HG03175 (cell line): ENCODE results near the gene UBE2I.
"Not testable (repeated sequence)": the region's sequence is repeated elsewhere in the genome, so short reads cannot be mapped to it uniquely, and the experiment has no call there.

Source experiments
- ATAC-seq: cut with Tn5 transposase; IDR thresholded peaks from one replicate; pipeline ENCODE4 v1.9.1; 2021; ENCODE audit warnings: mild to moderate bottlenecking, moderate library complexity; ENCODE audit not compliant: unreplicated experiment

The UBE2I gene

DNA sequence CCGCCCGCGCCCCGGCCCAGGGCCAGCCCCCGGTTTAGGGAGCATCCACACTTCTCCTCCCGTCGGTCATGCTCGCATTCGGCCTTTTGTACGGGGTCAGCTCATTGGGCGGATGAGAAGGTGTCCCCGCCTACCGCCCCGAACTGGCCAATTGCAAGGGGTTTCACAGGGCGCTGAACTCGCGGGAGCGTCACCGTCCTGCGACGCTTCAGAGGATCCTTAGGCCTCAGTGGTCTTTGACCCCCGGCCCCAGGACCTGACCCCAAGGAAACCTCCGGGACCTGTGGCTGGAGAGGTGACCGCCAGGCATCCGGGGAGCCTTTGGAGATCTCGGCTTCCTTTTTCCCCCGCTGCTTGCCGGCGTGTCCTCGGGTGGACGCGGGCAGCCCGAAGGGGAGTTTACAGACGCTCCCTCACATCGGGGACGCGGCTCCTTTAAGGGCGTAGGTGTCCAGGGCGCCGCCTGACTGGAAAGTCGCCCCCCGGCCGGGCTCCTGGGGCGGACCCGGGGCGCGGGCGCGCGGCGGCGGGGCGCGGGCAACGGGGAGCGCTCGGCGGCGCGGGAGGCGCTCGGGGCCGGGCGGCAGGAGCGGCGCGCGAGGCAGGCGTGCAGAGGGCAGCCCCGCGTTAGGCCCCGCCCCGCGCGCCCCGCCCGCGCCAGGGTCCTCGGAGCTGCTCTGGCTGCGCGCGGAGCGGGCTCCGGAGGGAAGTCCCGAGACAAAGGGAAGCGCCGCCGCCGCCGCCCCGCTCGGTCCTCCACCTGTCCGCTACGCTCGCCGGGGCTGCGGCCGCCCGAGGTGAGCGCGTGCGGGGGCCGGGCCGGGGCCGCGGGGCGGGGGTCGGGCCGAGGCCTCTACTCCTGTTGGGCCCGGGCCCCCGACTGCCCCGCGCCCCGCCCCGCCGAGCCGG lies at the start of gene UBE2I:
Gene UBE2I (plus strand): TSS at position 660 of the 909 bp plus-strand sequence. CDS start 4,395 bp downstream, outside the sequence.
- peak; percentile 70 for ATAC-seq

GRCh38 chr16:1259760-1260068 lies 49.7 kb upstream of the UBE2I start:
- no peak for ATAC-seq

GRCh38 chr16:1260101-1260680 lies 49.2 kb upstream of the UBE2I start:
- no peak for ATAC-seq

GRCh38 chr16:1261131-1261892 lies 48.1 kb upstream of the UBE2I start:
- ATAC-seq = no peak

DNA sequence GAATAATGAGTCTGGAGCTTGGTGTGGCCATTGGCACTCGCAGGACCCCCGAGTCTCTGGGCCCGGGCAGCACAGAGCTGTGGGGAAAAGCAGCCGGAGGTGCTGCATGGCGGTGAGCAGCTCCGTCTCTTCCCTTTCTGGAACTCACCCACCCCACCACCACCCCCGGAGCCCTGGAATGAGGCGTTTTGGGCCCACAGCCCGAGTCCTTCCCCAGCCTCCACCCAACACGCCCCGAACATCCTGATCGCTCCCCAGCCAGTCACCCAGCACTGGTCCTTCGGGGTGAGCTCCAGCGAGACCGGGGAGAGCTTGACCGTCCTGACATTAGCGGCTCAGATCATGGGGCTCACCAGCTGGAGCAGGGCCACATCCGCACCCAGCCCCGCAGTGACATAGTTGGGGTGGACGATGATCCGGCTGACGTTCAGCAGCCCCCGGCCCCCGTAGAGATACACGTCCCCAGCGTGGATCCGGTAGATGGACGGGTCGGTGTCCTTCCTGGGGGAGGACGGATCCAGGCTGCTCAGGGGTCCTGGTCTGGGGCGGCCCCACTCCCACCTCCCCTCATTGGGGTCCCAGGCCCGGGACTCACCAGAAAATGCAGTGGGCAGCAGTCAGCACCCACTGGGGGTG lies 47.1 kb upstream of the UBE2I start:
- ATAC-seq = no peak

DNA sequence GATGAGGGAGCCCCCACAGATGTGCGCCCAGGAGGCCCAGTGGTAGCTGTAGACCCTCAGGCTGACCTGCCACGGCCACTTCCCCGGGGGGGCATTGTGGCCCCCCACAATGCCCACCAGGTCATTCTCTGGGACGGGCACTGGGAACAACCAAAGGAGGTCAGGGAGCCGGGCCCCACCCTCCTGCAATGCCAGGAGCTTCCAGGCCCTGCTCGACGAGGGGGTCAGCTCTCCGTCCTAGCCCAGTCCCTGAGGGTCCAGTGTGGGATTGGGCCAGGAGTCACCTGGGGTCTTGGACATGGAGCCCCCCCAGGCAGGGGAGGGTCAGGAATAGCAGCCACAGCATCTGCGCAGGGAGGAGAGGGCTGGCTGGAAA lies 46.6 kb upstream of the UBE2I start:
- no peak for ATAC-seq

GRCh38 chr16:1263591-1264344 lies 45.7 kb upstream of the UBE2I start:
- ATAC-seq = no peak

GRCh38 chr16:1264345-1265089 lies 44.9 kb upstream of the UBE2I start:
- ATAC-seq = no peak

GRCh38 chr16:1265090-1265630 lies 44.3 kb upstream of the UBE2I start:
- no peak for ATAC-seq

DNA sequence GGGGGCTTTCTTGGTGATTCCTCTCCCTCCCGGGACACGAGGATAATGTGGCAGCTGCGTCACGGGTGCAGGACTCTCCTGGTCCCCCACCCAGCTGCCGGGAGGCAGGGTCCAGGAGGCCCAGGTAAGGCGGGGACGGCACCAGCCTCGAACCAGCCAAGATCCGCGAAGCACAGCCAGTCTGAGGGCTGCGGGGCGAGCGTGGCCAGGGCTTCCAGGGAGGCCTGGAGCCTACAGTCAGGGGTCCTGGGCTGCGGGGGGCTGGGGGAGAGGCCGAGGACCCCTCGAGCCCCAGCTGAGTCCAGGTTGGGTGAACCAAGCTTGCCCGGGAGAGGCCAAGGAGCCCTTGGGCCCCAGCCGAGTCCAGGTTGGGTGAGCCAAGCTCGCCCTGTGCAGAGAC lies 43.6 kb upstream of the UBE2I start:
- no peak for ATAC-seq

DNA sequence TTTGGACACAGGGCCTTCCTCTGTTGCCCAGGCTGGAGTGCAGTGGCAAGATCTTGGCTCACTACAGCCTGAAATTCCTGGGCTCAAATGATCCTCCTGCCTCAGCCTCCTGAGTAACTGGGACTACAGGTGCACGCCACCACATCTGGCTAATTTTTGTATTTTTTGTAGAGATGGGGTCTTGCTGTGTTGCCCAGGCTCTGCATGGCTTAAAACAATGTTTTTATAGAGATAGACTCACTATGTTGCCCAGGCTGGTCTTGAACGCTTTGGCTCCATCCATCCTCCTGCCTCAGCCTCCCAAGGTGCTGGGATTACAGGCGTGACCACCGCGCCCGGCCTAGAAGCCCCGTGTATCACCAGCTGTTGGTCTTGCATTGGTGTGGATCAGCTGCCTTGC lies 40.0 kb upstream of the UBE2I start:
- ATAC-seq = not testable (repeated sequence)

GRCh38 chr16:1271380-1271723 lies 38.1 kb upstream of the UBE2I start:
- no peak for ATAC-seq

- not testable (repeated sequence) for ATAC-seq
Observed at GRCh38 chr16:1271724-1272413, 37.6 kb upstream of the UBE2I start.

GRCh38 chr16:1272453-1273198 lies 36.8 kb upstream of the UBE2I start:
- ATAC-seq = no peak

DNA sequence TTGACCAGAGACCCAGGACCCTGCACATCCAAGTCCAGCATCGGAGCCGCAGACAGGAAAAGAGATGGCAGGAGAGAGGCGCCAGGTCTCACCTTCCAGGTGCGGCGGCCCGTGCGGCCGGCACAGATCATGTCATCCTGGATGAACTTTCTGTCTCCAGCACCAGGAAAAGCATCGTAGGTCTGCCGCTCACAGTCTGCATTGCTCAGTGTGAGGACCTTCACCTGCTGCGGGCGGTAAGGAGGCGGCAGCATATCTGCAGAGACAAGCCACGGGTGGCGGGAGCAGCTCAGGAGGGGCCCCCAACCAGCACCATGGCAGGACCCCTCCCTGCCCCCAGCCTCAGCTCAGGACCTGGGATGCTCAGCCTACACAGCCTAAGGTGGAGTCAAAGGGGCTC lies 35.6 kb upstream of the UBE2I start:
- no peak for ATAC-seq

GRCh38 chr16:1274767-1275166 lies 34.7 kb upstream of the UBE2I start:
- ATAC-seq = no peak

DNA sequence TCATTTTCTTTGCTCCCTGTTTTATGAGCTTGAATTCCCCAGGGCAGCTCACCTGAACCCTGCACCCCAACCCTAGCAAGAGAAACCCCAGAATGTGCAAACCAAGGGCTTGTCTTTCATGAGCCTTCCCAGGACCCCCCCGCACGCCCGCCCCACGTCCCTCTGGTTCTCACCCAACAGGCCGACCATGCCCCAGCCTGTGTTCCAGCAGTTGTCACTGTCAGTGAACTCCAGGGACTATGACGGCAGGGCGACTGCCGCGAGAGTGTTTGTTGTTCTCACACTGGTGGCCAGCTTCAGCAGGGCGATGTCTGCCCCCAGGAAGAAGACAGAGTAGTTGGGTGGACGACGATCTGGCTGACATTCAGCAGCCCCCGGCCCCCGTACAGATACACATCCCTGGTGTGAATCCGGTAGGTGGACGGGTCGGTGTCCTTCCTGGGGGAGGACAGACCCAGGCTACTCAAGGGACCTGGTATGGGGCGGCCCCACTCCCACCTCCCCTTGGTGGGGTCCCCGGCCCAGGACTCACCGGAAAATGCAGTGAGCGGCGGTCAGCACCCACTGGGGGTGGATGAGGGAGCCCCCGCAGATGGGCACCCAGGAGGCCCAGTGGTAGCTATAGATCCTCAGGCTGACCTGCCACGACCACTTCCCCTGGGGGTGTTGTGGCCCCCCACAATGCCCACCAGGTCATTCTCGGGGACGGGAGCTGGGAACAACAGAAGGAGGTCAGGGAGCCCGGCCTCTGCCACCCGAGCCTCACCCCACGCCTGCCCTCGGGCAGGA lies 33.5 kb upstream of the UBE2I start:
- no peak for ATAC-seq

DNA sequence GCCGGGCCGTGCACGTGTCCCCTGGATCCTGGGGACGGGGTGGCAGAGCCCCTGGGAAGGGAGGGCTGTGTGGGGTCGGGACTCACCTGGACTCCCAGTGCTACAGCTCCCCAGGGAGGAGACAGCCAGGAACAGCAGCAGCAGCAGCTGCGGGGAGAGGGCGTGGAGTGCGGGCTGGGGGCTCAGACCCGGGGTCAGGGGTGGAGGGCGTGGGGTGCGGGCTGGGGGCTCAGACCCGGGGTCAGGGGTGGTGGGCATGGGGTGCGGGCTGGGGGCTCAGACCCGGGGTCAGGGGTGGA lies 32.9 kb upstream of the UBE2I start:
- no peak for ATAC-seq
